Smooth muscle cell (in vitro differentiated cells): ENCODE measurements around the gene CCDC85C. TPM values are rescaled to one million over a fixed set of nuclear protein-coding genes. Genes with fewer than 3 reads are reported as not detected.

Source experiments
- DNase-seq: peaks from one replicate; lab custom pipeline; 2025; ENCODE audit not compliant: unreplicated experiment; lab: John Stamatoyannopoulos, UW
- H2AFZ ChIP-seq: fragments of 200-600 bp; sonication (generic); 2 replicates; pipeline ENCODE4 v1.6.0; 2016; ENCODE audit warnings: antibody characterized with exemption, low read depth, mild to moderate bottlenecking
- H3F3A ChIP-seq: fragments of 200-600 bp; sonication (generic); 2 replicates; pipeline ENCODE4 v1.6.0; 2017; ENCODE audit warnings: antibody characterized with exemption, low read depth
- H3K27ac ChIP-seq: fragments of 200-600 bp; sonication (generic); 2 replicates; pipeline ENCODE4 v1.5.1; 2016; ENCODE audit warnings: low read depth, mild to moderate bottlenecking
- H3K27me3 ChIP-seq: fragments of 200-600 bp; sonication (generic); 2 replicates; pipeline ENCODE4 v1.6.1; 2016; ENCODE audit warnings: low read depth, mild to moderate bottlenecking
- H3K36me3 ChIP-seq: fragments of 200-600 bp; sonication (generic); 2 replicates; pipeline ENCODE4 v1.5.1; 2016; ENCODE audit warnings: low read depth
- H3K4me1 ChIP-seq: fragments of 200-600 bp; sonication (generic); 2 replicates; pipeline ENCODE4 v1.5.1; 2016; ENCODE audit warnings: low read depth
- H3K4me2 ChIP-seq: fragments of 200-600 bp; sonication (generic); 2 replicates; pipeline ENCODE4 v1.6.0; 2016; ENCODE audit warnings: mild to moderate bottlenecking
- H3K4me3 ChIP-seq: fragments of 200-600 bp; sonication (generic); 2 replicates; pipeline ENCODE4 v1.5.1; 2016; ENCODE audit warnings: mild to moderate bottlenecking
- H3K79me2 ChIP-seq: fragments of 200-600 bp; sonication (generic); 2 replicates; pipeline ENCODE4 v1.6.0; 2016; ENCODE audit warnings: low read depth, mild to moderate bottlenecking
- H3K9ac ChIP-seq: fragments of 200-600 bp; sonication (generic); 2 replicates; pipeline ENCODE4 v1.6.0; 2016; ENCODE audit warnings: low read depth
- H3K9me3 ChIP-seq: fragments of 200-600 bp; sonication (generic); replicated peaks from 2 replicates; pipeline ENCODE4 v1.5.1; 2016; ENCODE audit warnings: low read depth
- H4K20me1 ChIP-seq: fragments of 200-600 bp; sonication (generic); 2 replicates; pipeline ENCODE4 v1.6.0; 2016; ENCODE audit warnings: low read depth
- WGBS: methylation state at CpG from one replicate; pipeline ENCODE4 v1.1.7; 2016; ENCODE audit warnings: low lambda C conversion rate; 5-methylcytosine and 5-hydroxymethylcytosine counted together
- polyA plus RNA-seq: library from polyadenylated mRNA; unstranded; fragments of >200 nt; fragmentation: Nextera tagmentation; extraction: Ambion mirVana; gene quantifications from 2 replicates; pipeline ENCODE4 v1.2.1, GENCODE V29; 2016
- total RNA-seq: library from RNA; depleted of rRNA; stranded (reverse); fragments of >200 nt; gene quantifications from 2 replicates; pipeline ENCODE4 v1.2.3, GENCODE V29; 2014
- TF ChIP-seq, protein P1 (sequence below): fragments of 200-600 bp; sonication (generic); IDR thresholded peaks from 2 replicates; pipeline ENCODE4 v1.5.1; 2017; ENCODE audit warnings: borderline replicate concordance, mild to moderate bottlenecking, antibody characterized with exemption; ENCODE audit not compliant: insufficient read depth, poor library complexity, severe bottlenecking

Gene CCDC85C
- total and polyA plus RNA-seq, 2 experiments from 2014 or later, result 4.0 to 6.5 TPM

GRCh38 chr14:99635116-99635515 is 31.1 kb upstream of the CCDC85C start:
- Histone ChIP-seq H3K4me2 (no peak overlapping the region), H2AFZ (no peak overlapping the region), H3K27ac (no peak overlapping the region), H3K36me3 (no peaks in the 10 kb centered on the region), H3K9me3 (no peaks in the 10 kb centered on the region), H3K4me3 (no peak overlapping the region), H4K20me1 (no peaks in the 10 kb centered on the region), H3K79me2 (no peaks in the 10 kb centered on the region), H3K9ac (no peak overlapping the region), H3K4me1 (no peaks in the 10 kb centered on the region), H3F3A (no peaks in the 10 kb centered on the region), H3K27me3 (no peaks in the 10 kb centered on the region)
- TF ChIP-seq, protein P1, sequence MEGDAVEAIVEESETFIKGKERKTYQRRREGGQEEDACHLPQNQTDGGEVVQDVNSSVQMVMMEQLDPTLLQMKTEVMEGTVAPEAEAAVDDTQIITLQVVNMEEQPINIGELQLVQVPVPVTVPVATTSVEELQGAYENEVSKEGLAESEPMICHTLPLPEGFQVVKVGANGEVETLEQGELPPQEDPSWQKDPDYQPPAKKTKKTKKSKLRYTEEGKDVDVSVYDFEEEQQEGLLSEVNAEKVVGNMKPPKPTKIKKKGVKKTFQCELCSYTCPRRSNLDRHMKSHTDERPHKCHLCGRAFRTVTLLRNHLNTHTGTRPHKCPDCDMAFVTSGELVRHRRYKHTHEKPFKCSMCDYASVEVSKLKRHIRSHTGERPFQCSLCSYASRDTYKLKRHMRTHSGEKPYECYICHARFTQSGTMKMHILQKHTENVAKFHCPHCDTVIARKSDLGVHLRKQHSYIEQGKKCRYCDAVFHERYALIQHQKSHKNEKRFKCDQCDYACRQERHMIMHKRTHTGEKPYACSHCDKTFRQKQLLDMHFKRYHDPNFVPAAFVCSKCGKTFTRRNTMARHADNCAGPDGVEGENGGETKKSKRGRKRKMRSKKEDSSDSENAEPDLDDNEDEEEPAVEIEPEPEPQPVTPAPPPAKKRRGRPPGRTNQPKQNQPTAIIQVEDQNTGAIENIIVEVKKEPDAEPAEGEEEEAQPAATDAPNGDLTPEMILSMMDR, result no peak
- no peak for DNase-seq
- 95% methylated on average over 8 of the region's 8 CpGs for WGBS

DNA sequence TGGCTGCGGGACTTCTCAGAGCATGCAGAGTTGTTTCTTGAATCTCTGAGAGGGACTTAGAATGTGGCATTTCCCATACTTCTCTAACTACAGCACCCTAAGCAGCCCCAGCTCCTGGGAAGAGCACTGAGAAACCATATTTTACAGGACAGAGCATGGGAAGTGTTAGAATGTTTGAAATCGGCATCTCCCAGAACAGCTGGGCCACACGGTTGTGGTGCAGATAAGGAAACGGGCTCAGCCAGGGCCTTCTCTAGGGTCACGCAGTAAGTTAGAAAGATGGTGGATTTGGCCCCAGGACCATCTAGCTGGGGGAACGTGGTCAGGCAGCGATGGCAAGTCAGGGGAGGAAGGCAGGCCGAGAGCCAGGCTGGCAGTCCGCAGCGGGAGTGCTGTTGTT is 30.4 kb upstream of the CCDC85C start:
- H3K4me1 ChIP-seq, result no peaks in the 10 kb centered on the region
- TF ChIP-seq, protein P1, result no peak
- H3K27ac ChIP-seq, result no peak overlapping the region
- H3K9ac ChIP-seq, result no peak overlapping the region
- no peaks in the 10 kb centered on the region for H4K20me1 ChIP-seq
- 76% methylated on average over 10 of the region's 10 CpGs for WGBS
- no peak for DNase-seq
- no peaks in the 10 kb centered on the region for H3K9me3 ChIP-seq
- no peak overlapping the region for H3K4me2 ChIP-seq
- no peak overlapping the region for H2AFZ ChIP-seq
- no peaks in the 10 kb centered on the region for H3K27me3 ChIP-seq
- H3F3A ChIP-seq, result no peaks in the 10 kb centered on the region
- H3K4me3 ChIP-seq, result no peak overlapping the region
- H3K36me3 ChIP-seq, result no peaks in the 10 kb centered on the region
- H3K79me2 ChIP-seq, result no peaks in the 10 kb centered on the region

- 82% methylated on average over 10 of the region's 10 CpGs for WGBS
- no peaks in the 10 kb centered on the region for H4K20me1 ChIP-seq
- TF ChIP-seq, protein P1, result no peak
- H3K27me3 ChIP-seq, result no peaks in the 10 kb centered on the region
- no peaks in the 10 kb centered on the region for H3K79me2 ChIP-seq
- no peaks in the 10 kb centered on the region for H3F3A ChIP-seq
- no peak overlapping the region for H3K9ac ChIP-seq
- H3K9me3 ChIP-seq, result no peaks in the 10 kb centered on the region
- no peaks in the 10 kb centered on the region for H3K4me1 ChIP-seq
- H3K4me2 ChIP-seq, result no peak overlapping the region
- no peak overlapping the region for H2AFZ ChIP-seq
- no peak overlapping the region for H3K4me3 ChIP-seq
- no peak overlapping the region for H3K27ac ChIP-seq
- no peaks in the 10 kb centered on the region for H3K36me3 ChIP-seq
- DNase-seq, result no peak
Measured at GRCh38 chr14:99633918-99634317, 29.9 kb upstream of the CCDC85C start.

GRCh38 chr14:99633141-99633540 is 29.1 kb upstream of the CCDC85C start:
- no peak for DNase-seq
- Histone ChIP-seq H3K79me2 (no peaks in the 10 kb centered on the region), H3K9me3 (no peaks in the 10 kb centered on the region), H2AFZ (no peak overlapping the region), H3K4me1 (no peaks in the 10 kb centered on the region), H3K4me2 (no peak overlapping the region), H3K9ac (no peak overlapping the region), H4K20me1 (no peaks in the 10 kb centered on the region), H3K27me3 (no peaks in the 10 kb centered on the region), H3F3A (no peaks in the 10 kb centered on the region), H3K4me3 (no peak overlapping the region), H3K36me3 (no peaks in the 10 kb centered on the region), H3K27ac (no peak overlapping the region)
- TF ChIP-seq, protein P1, result no peak
- WGBS, result 96% methylated on average over 3 of the region's 3 CpGs
